Endothelial cell of umbilical vein (primary cell): ENCODE data around the gene PPIL6. TPM values are rescaled to one million over a fixed set of nuclear protein-coding genes. Genes with fewer than 3 reads are reported as not detected.

ENCODE experiments used
- BruUV-seq: library from RNA; stranded (reverse); fragments of 400-500 nt; replicated peaks from 2 replicates; lab custom pipeline; 2021; lab: Mats Ljungman, UMichigan
- CTCF ChIA-PET: fragments of 300-600, 350-600 bp; sonication (Branson Sonifier 250); formaldehyde crosslinking; loops from one replicate; lab custom pipeline; 2021; ENCODE audit warnings: antibody characterized with exemption, inconsistent platforms; lab: Charles Lee
- POLR2A ChIA-PET: fragments of 300-600, 350-600 bp; sonication (Branson Sonifier 250); formaldehyde crosslinking; loops from one replicate; lab custom pipeline; 2021; ENCODE audit warnings: antibody characterized with exemption, inconsistent platforms; lab: Charles Lee
- DNase-seq: peaks from one replicate; pipeline ENCODE4 v3.0.0-alpha.2; 2011; ENCODE audit warnings: low read depth, low spot score
- FAIRE-seq: peaks from 2 replicates; lab custom pipeline; 2011; peaks lifted over from hg19 to GRCh38; lab: Jason Lieb, UNC
- H2AFZ ChIP-seq: 2 replicates; pipeline ENCODE4 v1.6.0; 2012; ENCODE audit warnings: low read depth, low read length, control low read depth, inconsistent platforms
- H3K27ac ChIP-seq: 2 replicates; pipeline ENCODE4 v1.5.1; 2011; ENCODE audit warnings: low read depth, mild to moderate bottlenecking, control low read depth, low read length, moderate library complexity; ENCODE audit not compliant: insufficient read depth
- H3K27me3 ChIP-seq, 2 experiments: 2 replicates each; pipeline versions ENCODE4 v1.6.0 to v1.6.1; 2011; ENCODE audit warnings: low read length in 2 of 2, mixed read lengths in 1 of 2; ENCODE audit not compliant: control insufficient read depth in 2 of 2, insufficient read depth in 2 of 2
- H3K36me3 ChIP-seq, 2 experiments: 2 replicates in 1 of 2; 3 replicates in 1 of 2; pipeline ENCODE4 v1.5.1; 2011; ENCODE audit warnings: low read length in 2 of 2, mild to moderate bottlenecking in 1 of 2, moderate library complexity in 1 of 2; ENCODE audit not compliant: control insufficient read depth in 2 of 2, insufficient read depth in 2 of 2; ENCODE audit errors: extremely low read depth in 1 of 2
- H3K4me1 ChIP-seq: 3 replicates; pipeline ENCODE4 v1.5.1; 2011; ENCODE audit warnings: mild to moderate bottlenecking, low read length; ENCODE audit not compliant: control insufficient read depth, insufficient read depth; ENCODE audit errors: extremely low read depth
- H3K4me2 ChIP-seq: 2 replicates; pipeline ENCODE4 v1.6.1; 2011; ENCODE audit warnings: low read length, control low read depth, mixed read lengths; ENCODE audit not compliant: insufficient read depth
- H3K4me3 ChIP-seq, 3 experiments: fragments of 200-600 bp in 1 of 3; sonication (generic), shearing (Covaris generic) in 1 of 3; replicated peaks in 1 of 3; 2 replicates each; pipeline ENCODE4 v1.5.1; 2011 to 2016; ENCODE audit warnings: control low read depth in 3 of 3, low read length in 3 of 3, mild to moderate bottlenecking in 2 of 3, inconsistent platforms in 1 of 3, low read depth in 1 of 3, moderate library complexity in 1 of 3; ENCODE audit not compliant: insufficient read depth in 1 of 3
- H3K79me2 ChIP-seq: 2 replicates; pipeline ENCODE4 v1.6.0; 2012; ENCODE audit warnings: low read length, inconsistent platforms; ENCODE audit not compliant: control insufficient read depth, insufficient read depth
- H3K9ac ChIP-seq: replicated peaks from 2 replicates; pipeline ENCODE3; 2011; ENCODE audit warnings: low read length, control low read depth; ENCODE audit not compliant: insufficient read depth; ENCODE audit errors: extremely low read depth
- H3K9me1 ChIP-seq: replicated peaks from 3 replicates; pipeline ENCODE4 v1.6.0; 2011; ENCODE audit warnings: mild to moderate bottlenecking, low read length; ENCODE audit not compliant: control insufficient read depth, insufficient read depth; ENCODE audit errors: extremely low read depth
- H3K9me3 ChIP-seq: replicated peaks from 2 replicates; pipeline ENCODE4 v1.5.1; 2012; ENCODE audit warnings: low read length, inconsistent platforms; ENCODE audit not compliant: control insufficient read depth, insufficient read depth
- H4K20me1 ChIP-seq: replicated peaks from 2 replicates; pipeline ENCODE3; 2011; ENCODE audit warnings: mild to moderate bottlenecking, low read length; ENCODE audit not compliant: control insufficient read depth, insufficient read depth; ENCODE audit errors: extremely low read depth
- CTCF ChIP-seq, 2 donors: IDR thresholded peaks; 1 replicate in 1 of 2; 2 replicates in 1 of 2; pipeline ENCODE4 v1.5.1; 2011; ENCODE audit warnings: low read length in 2 of 2, mild to moderate bottlenecking in 2 of 2, moderate library complexity in 2 of 2, control low read depth in 1 of 2, inconsistent platforms in 1 of 2, low read depth in 1 of 2; ENCODE audit not compliant: insufficient read depth in 1 of 2; ENCODE audit errors: extremely low read depth in 1 of 2
- EZH2 ChIP-seq: IDR thresholded peaks from 2 replicates; pipeline ENCODE4 v1.6.1; 2012; ENCODE audit warnings: borderline replicate concordance, low read depth, mild to moderate bottlenecking, moderate library complexity, low read length, inconsistent platforms; ENCODE audit not compliant: severe bottlenecking
- FOS ChIP-seq: IDR thresholded peaks from 2 replicates; pipeline ENCODE4 v1.6.1; 2011; ENCODE audit warnings: mild to moderate bottlenecking, low read length, moderate library complexity, borderline replicate concordance; ENCODE audit not compliant: insufficient read depth
- GATA2 ChIP-seq: IDR thresholded peaks from 2 replicates; pipeline ENCODE4 v1.7.0; 2011; ENCODE audit warnings: low read depth, mild to moderate bottlenecking, moderate library complexity, mixed read lengths, low read length; ENCODE audit not compliant: insufficient read length, insufficient read depth
- JUN ChIP-seq: IDR thresholded peaks from 2 replicates; pipeline ENCODE4 v1.6.1; 2011; ENCODE audit warnings: borderline replicate concordance, low read depth; ENCODE audit not compliant: insufficient read length, insufficient read depth
- MAX ChIP-seq: IDR thresholded peaks from 2 replicates; pipeline ENCODE4 v1.6.1; 2011; ENCODE audit not compliant: insufficient read depth, insufficient read length
- MYC ChIP-seq: IDR thresholded peaks from one replicate; pipeline ENCODE4 v1.6.1; 2011; ENCODE audit warnings: mild to moderate bottlenecking, low read depth, low read length
- POLR2A ChIP-seq: IDR thresholded peaks from 2 replicates; pipeline ENCODE4 v1.6.1; 2012; ENCODE audit warnings: low read depth, mild to moderate bottlenecking, control low read depth, low read length
- POLR2AphosphoS5 ChIP-seq: IDR thresholded peaks from 2 replicates; pipeline ENCODE4 v1.6.1; 2012; ENCODE audit warnings: low read depth, mild to moderate bottlenecking, control low read depth, low read length, moderate library complexity; ENCODE audit not compliant: insufficient read depth
- dilution Hi-C: fragments of 300-500 bp; cut with MboI; formaldehyde crosslinking; loops from one replicate; pipeline ENCODE4 v1.15.0; 2019; ENCODE audit warnings: low sequenced_read_pairs; ENCODE audit not compliant: extremely low pct_ligation_motif_present
- intact Hi-C: fragments of 100-400 bp; cut with micrococcal nuclease; formaldehyde crosslinking; loops from one replicate; pipeline ENCODE4 v1.10.0; 2022
- polyA plus RNA-seq, 4 experiments: library from polyadenylated mRNA; depleted of rRNA in 3 of 4; stranded (reverse) in 3 of 4; unstranded in 1 of 4; fragments of >200 nt; gene quantifications; 2 replicates each; pipeline versions ENCODE4 v1.2.1 to v1.2.3, GENCODE V29; 2011 to 2012; ENCODE audit warnings: missing spikeins in 1 of 4
- total RNA-seq: library from RNA; stranded (reverse); gene quantifications from 2 replicates; pipeline ENCODE4 v1.2.3, GENCODE V29; 2021

PPIL6 gene
- total and polyA plus RNA-seq, 2 donors (not counting 3 experiments of a cell fraction or from before 2014, with no cell fraction given), result 0.11 to 0.33 TPM

- dilution Hi-C loops, result no loop called here
- no peaks in the 10 kb centered on the region for H4K20me1 ChIP-seq
- peaks cover 7% of the 10 kb centered on the region for H3K4me1 ChIP-seq
- BruUV-seq, result no TSS peak
- POLR2A ChIA-PET, result no interaction called here
- H3K79me2 ChIP-seq, result no peaks in the 10 kb centered on the region
- no peak overlapping the region for H3K4me3 ChIP-seq
- CTCF ChIA-PET, result interaction anchor here (0.6 to 1.3 kb wide), 3 partner anchors 36 to 272 kb away, joined by 3 to 5 read pairs (median 3); no protein-coding TSS in a partner anchor
- no peak for DNase-seq
- no peak for FAIRE-seq
- H3K36me3 ChIP-seq, result peaks cover 3 to 4% of the 10 kb centered on the region in 2 experiments
- no peak overlapping the region for H2AFZ ChIP-seq
- no peak overlapping the region for H3K4me2 ChIP-seq
- H3K9me3 ChIP-seq, result no peaks in the 10 kb centered on the region
- H3K9ac ChIP-seq, result no peak overlapping the region
- intact Hi-C loops, result no loop called here
- H3K27ac ChIP-seq, result no peak overlapping the region
- no peaks in the 10 kb centered on the region for H3K27me3 ChIP-seq
- no peak for TF ChIP-seq EZH2
- no peak for TF ChIP-seq FOS
- no peak for TF ChIP-seq POLR2AphosphoS5
- TF ChIP-seq GATA2, result no peak
- no peak for TF ChIP-seq CTCF (IDR thresholded peaks at IDR 0.05; ENCODE audit: extremely low read depth in 1 of 2, insufficient read depth in 1 of 2, low read depth in 1 of 2, low read length in 2 of 2)
- no peak for TF ChIP-seq MAX
- no peak for TF ChIP-seq JUN
- no peak for TF ChIP-seq MYC
- no peak for TF ChIP-seq POLR2A
- no peaks in the 10 kb centered on the region for H3K9me1 ChIP-seq
Observed at GRCh38 chr6:109460161-109460829, 19.9 kb upstream of the PPIL6 start.
